KMS-11 (cell line): ENCODE data around the gene FMNL2.

Experiments
- H2AFZ ChIP-seq: fragments of 200-600 bp; sonication (generic); 2 replicates; pipeline ENCODE4 v1.6.1; 2016; ENCODE audit warnings: antibody characterized with exemption, mixed run types, low read depth
- H3K27ac ChIP-seq: fragments of 200-600 bp; sonication (generic); 2 replicates; pipeline ENCODE4 v1.6.1; 2016; ENCODE audit warnings: mild to moderate bottlenecking, mixed run types
- H3K27me3 ChIP-seq: fragments of 200-600 bp; sonication (generic); 2 replicates; pipeline ENCODE4 v1.6.1; 2017; ENCODE audit warnings: mild to moderate bottlenecking, low read depth, mixed run types, moderate library complexity; ENCODE audit not compliant: insufficient read depth
- H3K36me3 ChIP-seq: fragments of 200-600 bp; sonication (generic); 2 replicates; pipeline ENCODE4 v1.6.1; 2017; ENCODE audit warnings: mild to moderate bottlenecking, mixed run types; ENCODE audit not compliant: insufficient read depth
- H3K4me1 ChIP-seq: fragments of 200-600 bp; sonication (generic); 2 replicates; pipeline ENCODE4 v1.6.1; 2016; ENCODE audit warnings: mild to moderate bottlenecking, low read depth, mixed run types; ENCODE audit not compliant: poor library complexity, severe bottlenecking
- H3K4me2 ChIP-seq: fragments of 200-600 bp; sonication (generic); 2 replicates; pipeline ENCODE4 v1.7.0; 2016; ENCODE audit warnings: mild to moderate bottlenecking, mixed run types
- H3K4me3 ChIP-seq: fragments of 200-600 bp; sonication (generic); IDR thresholded peaks from 2 replicates; pipeline ENCODE4 v1.6.1; 2017; ENCODE audit warnings: low read depth, low read length, mixed read lengths; ENCODE audit not compliant: insufficient read depth
- H3K79me2 ChIP-seq: fragments of 200-600 bp; sonication (generic); 2 replicates; pipeline ENCODE4 v1.6.1; 2016; ENCODE audit warnings: low read depth, mixed run types; ENCODE audit not compliant: insufficient read depth
- H3K9ac ChIP-seq: fragments of 200-600 bp; sonication (generic); 2 replicates; pipeline ENCODE4 v1.6.1; 2016; ENCODE audit warnings: mild to moderate bottlenecking, mixed run types
- H4K20me1 ChIP-seq: fragments of 200-600 bp; sonication (generic); 2 replicates; pipeline ENCODE4 v1.6.1; 2016; ENCODE audit warnings: mild to moderate bottlenecking, mixed run types; ENCODE audit not compliant: insufficient read depth
- TF ChIP-seq, protein P1 (sequence below): fragments of 200-600 bp; sonication (generic); conservative IDR thresholded peaks from 2 replicates; pipeline ENCODE4 v1.6.1; 2017; ENCODE audit warnings: low read depth, mild to moderate bottlenecking, antibody characterized with exemption, low read length, moderate library complexity, mixed read lengths

FMNL2 gene

GRCh38 chr2:152638056-152638455 lies 303.1 kb downstream of the FMNL2 start:
- H3K9ac ChIP-seq, result no peak overlapping the region
- no peak overlapping the region for H2AFZ ChIP-seq
- no peaks in the 10 kb centered on the region for H3K4me1 ChIP-seq
- no peaks in the 10 kb centered on the region for H4K20me1 ChIP-seq
- H3K36me3 ChIP-seq, result no peaks in the 10 kb centered on the region
- no peaks in the 10 kb centered on the region for H3K27me3 ChIP-seq
- no peaks in the 10 kb centered on the region for H3K79me2 ChIP-seq
- no peak overlapping the region for H3K4me3 ChIP-seq
- H3K27ac ChIP-seq, result no peak overlapping the region
- TF ChIP-seq, protein P1, sequence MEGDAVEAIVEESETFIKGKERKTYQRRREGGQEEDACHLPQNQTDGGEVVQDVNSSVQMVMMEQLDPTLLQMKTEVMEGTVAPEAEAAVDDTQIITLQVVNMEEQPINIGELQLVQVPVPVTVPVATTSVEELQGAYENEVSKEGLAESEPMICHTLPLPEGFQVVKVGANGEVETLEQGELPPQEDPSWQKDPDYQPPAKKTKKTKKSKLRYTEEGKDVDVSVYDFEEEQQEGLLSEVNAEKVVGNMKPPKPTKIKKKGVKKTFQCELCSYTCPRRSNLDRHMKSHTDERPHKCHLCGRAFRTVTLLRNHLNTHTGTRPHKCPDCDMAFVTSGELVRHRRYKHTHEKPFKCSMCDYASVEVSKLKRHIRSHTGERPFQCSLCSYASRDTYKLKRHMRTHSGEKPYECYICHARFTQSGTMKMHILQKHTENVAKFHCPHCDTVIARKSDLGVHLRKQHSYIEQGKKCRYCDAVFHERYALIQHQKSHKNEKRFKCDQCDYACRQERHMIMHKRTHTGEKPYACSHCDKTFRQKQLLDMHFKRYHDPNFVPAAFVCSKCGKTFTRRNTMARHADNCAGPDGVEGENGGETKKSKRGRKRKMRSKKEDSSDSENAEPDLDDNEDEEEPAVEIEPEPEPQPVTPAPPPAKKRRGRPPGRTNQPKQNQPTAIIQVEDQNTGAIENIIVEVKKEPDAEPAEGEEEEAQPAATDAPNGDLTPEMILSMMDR, result no peak
- H3K4me2 ChIP-seq, result no peak overlapping the region

- H3K4me2 ChIP-seq, result no peak overlapping the region
- H2AFZ ChIP-seq, result no peak overlapping the region
- H3K79me2 ChIP-seq, result no peaks in the 10 kb centered on the region
- no peaks in the 10 kb centered on the region for H3K36me3 ChIP-seq
- H4K20me1 ChIP-seq, result no peaks in the 10 kb centered on the region
- no peaks in the 10 kb centered on the region for H3K27me3 ChIP-seq
- TF ChIP-seq, protein P1, result no peak
- H3K4me3 ChIP-seq, result no peak overlapping the region
- no peak overlapping the region for H3K27ac ChIP-seq
- H3K9ac ChIP-seq, result no peak overlapping the region
- no peaks in the 10 kb centered on the region for H3K4me1 ChIP-seq
Measured at GRCh38 chr2:152638590-152638989, 303.6 kb downstream of the FMNL2 start.

- Histone ChIP-seq H3K27ac (no peak overlapping the region), H3K4me1 (peaks cover 5% of the 10 kb centered on the region), H3K36me3 (no peaks in the 10 kb centered on the region), H3K4me2 (no peak overlapping the region), H3K79me2 (no peaks in the 10 kb centered on the region), H2AFZ (no peak overlapping the region), H3K4me3 (no peak overlapping the region), H3K9ac (no peak overlapping the region), H4K20me1 (no peaks in the 10 kb centered on the region), H3K27me3 (no peaks in the 10 kb centered on the region)
- TF ChIP-seq, protein P1, result no peak
Measured at GRCh38 chr2:152644189-152644873, 309.4 kb downstream of the FMNL2 start.

GRCh38 chr2:152646264-152646663 lies 311.3 kb downstream of the FMNL2 start:
- TF ChIP-seq, protein P1, result no peak
- Histone ChIP-seq H3K27me3 (no peaks in the 10 kb centered on the region), H3K9ac (no peak overlapping the region), H3K4me1 (peaks cover 5% of the 10 kb centered on the region), H2AFZ (no peak overlapping the region), H3K36me3 (no peaks in the 10 kb centered on the region), H3K4me2 (no peak overlapping the region), H3K4me3 (no peak overlapping the region), H4K20me1 (no peaks in the 10 kb centered on the region), H3K79me2 (no peaks in the 10 kb centered on the region), H3K27ac (no peak overlapping the region)
